MG63 (cell line): ENCODE results near the gene GRK4. TPM values are rescaled to one million over a fixed set of nuclear protein-coding genes. Genes with fewer than 3 reads are reported as not detected.
"Not testable (repeated sequence)": the region's sequence is repeated elsewhere in the genome, so short reads cannot be mapped to it uniquely, and the experiment has no call there.

Source experiments
- DNase-seq: peaks from one replicate; pipeline ENCODE4 v3.0.0-alpha.2; 2020
- H3K27me3 ChIP-seq: fragments of 250-450 bp; sonication (Bioruptor Pico); 2 replicates; pipeline ENCODE4 v1.5.1; 2020; ENCODE audit warnings: mild to moderate bottlenecking, moderate library complexity
- H3K36me3 ChIP-seq: fragments of 250-450 bp; sonication (Bioruptor Pico); 2 replicates; pipeline ENCODE4 v1.5.1; 2020; ENCODE audit warnings: mild to moderate bottlenecking, moderate library complexity
- H3K4me3 ChIP-seq: fragments of 250-450 bp; sonication (Bioruptor Pico); 2 replicates; pipeline ENCODE4 v1.5.1; 2020; ENCODE audit warnings: mild to moderate bottlenecking, moderate library complexity
- H3K9me3 ChIP-seq: fragments of 250-450 bp; sonication (Bioruptor Pico); 2 replicates; pipeline ENCODE4 v1.5.1; 2020; ENCODE audit warnings: mild to moderate bottlenecking, moderate library complexity
- total RNA-seq: library from RNA; depleted of rRNA; stranded (reverse); fragments of >200 nt; shearing (Covaris generic); gene quantifications from 2 replicates; pipeline ENCODE4 v1.2.3, GENCODE V29; 2014; ENCODE audit warnings: low replicate concordance

Gene GRK4
- total RNA-seq, 1 experiment from 2014 or later, result 2.6 TPM

- Histone ChIP-seq H3K27me3 (no peaks in the 10 kb centered on the region), H3K36me3 (peaks cover 60% of the 10 kb centered on the region), H3K4me3 (no peak overlapping the region), H3K9me3 (no peaks in the 10 kb centered on the region)
- no peak for DNase-seq
Observed at GRCh38 chr4:2946812-2947600, 16.4 kb upstream of the GRK4 start.

- no peak for DNase-seq
- no peaks in the 10 kb centered on the region for H3K27me3 ChIP-seq
- no peak overlapping the region for H3K4me3 ChIP-seq
- no peaks in the 10 kb centered on the region for H3K9me3 ChIP-seq
- H3K36me3 ChIP-seq, result peaks cover 65% of the 10 kb centered on the region
Observed at GRCh38 chr4:2947926-2948325, 15.4 kb upstream of the GRK4 start.

- H3K4me3 ChIP-seq, result no peak overlapping the region
- H3K9me3 ChIP-seq, result no peaks in the 10 kb centered on the region
- H3K27me3 ChIP-seq, result no peaks in the 10 kb centered on the region
- H3K36me3 ChIP-seq, result peaks cover 68% of the 10 kb centered on the region
- DNase-seq, result no peak
Observed at GRCh38 chr4:2948895-2949781, 14.2 kb upstream of the GRK4 start.

DNA sequence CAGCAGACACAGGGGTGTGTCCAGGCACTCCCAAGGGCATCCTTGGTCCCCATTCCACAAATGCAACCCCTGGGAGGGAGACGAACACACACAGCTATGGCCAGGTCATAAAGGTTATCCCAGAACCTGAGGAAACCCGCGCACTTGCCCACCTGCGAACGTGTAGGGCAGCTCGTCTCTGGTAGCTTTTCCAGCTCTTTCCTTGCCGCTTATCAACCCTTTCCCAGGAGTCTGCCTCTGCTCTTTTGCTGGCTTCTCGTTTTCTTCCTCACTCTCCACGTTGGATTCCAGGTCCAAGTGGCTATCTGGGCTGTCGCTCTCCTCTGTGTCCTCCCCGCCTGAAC lies 13.6 kb upstream of the GRK4 start:
- H3K4me3 ChIP-seq, result no peak overlapping the region
- H3K27me3 ChIP-seq, result no peaks in the 10 kb centered on the region
- no peaks in the 10 kb centered on the region for H3K9me3 ChIP-seq
- peaks cover 63% of the 10 kb centered on the region for H3K36me3 ChIP-seq
- DNase-seq, result no peak

- Histone ChIP-seq H3K27me3 (no peaks in the 10 kb centered on the region), H3K36me3 (peaks cover 61% of the 10 kb centered on the region), H3K9me3 (no peaks in the 10 kb centered on the region), H3K4me3 (no peak overlapping the region)
- no peak for DNase-seq
Observed at GRCh38 chr4:2950221-2950989, 13.0 kb upstream of the GRK4 start.

DNA sequence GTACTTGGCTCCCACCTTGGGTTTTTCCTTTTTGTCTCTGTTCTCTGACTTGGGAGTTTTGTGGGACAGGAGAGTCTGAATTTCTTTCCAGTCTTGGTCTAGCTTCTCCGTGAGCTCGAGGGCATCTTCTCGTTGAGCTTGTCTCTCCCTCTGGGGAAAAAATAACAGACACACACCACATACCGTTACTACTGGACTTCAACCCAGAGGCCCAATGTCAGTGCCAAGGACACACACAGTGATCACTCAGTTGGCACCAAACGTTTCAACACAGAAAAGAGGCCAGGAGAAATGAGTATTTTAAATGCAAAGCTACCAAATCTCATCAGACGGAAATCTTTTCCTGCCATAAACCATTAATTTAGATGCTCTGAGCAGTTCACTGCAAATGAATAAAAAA lies 9.9 kb upstream of the GRK4 start:
- Histone ChIP-seq H3K27me3 (no peaks in the 10 kb centered on the region), H3K9me3 (no peaks in the 10 kb centered on the region), H3K36me3 (peaks cover 69% of the 10 kb centered on the region), H3K4me3 (no peak overlapping the region)
- no peak for DNase-seq

GRCh38 chr4:2954358-2955185 lies 8.8 kb upstream of the GRK4 start:
- no peaks in the 10 kb centered on the region for H3K27me3 ChIP-seq
- no peak overlapping the region for H3K4me3 ChIP-seq
- H3K9me3 ChIP-seq, result no peaks in the 10 kb centered on the region
- DNase-seq, result no peak
- H3K36me3 ChIP-seq, result peaks cover 66% of the 10 kb centered on the region

DNA sequence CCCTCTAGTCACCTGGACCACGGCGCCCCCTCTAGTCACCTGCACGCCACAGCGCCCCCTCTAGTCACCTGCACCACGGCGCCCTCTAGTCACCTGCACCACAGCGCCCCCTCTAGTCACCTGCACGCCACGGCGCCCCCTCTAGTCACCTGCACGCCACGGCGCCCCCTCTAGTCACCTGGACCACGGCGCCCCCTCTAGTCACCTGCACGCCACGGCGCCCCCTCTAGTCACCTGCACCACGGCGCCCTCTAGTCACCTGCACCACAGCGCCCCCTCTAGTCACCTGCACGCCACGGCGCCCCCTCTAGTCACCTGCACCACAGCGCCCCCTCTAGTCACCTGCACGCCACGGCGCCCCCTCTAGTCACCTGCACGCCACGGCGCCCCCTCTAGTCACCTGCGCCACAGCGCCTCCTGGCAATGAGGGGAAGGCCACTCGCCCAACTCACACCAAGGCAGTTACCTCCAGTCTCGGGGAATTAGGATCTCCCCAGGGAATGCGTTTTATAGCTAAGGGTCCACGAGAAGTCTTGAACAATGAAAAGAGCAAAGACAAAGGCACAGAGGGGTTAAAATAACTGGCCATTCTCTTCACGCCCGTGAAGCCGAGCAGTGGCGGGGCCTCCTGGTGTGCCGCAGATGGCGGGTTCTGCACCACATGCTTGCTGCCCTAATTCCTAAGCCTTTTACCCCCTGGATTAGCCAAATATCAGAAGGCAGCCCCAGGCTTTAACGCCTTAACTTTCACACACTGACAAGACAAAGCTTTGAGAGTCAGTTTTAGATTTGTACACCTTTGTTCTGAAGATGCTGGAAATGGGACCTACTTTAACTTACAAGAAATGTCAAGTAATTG lies 8.0 kb upstream of the GRK4 start:
- not testable (repeated sequence) for DNase-seq, H3K4me3 ChIP-seq, H3K27me3 ChIP-seq, H3K9me3 ChIP-seq
- H3K36me3 ChIP-seq, result peaks cover 58% of the 10 kb centered on the region

DNA sequence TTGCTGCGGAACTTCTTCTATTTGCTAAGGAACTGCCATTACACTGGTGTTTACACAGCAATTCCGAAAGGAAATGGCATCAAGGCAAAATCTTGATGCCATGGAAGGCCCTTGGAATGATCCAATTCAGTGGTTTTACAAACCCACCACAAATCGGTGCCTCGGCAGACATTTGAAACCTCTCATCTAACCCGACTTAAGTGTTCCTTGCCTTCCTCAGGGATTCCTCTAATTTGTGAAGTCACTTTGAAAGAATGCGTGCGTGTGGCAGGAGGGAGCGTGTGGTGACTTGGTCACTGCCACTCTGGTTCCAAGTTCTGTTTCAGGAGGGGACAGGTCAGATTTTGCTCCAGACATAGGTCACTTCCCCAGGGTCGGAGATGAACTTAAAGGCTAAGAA lies 4.9 kb upstream of the GRK4 start:
- Histone ChIP-seq H3K27me3 (no peaks in the 10 kb centered on the region), H3K36me3 (peaks cover 40% of the 10 kb centered on the region), H3K9me3 (no peaks in the 10 kb centered on the region), H3K4me3 (no peak overlapping the region)
- no peak for DNase-seq

DNA sequence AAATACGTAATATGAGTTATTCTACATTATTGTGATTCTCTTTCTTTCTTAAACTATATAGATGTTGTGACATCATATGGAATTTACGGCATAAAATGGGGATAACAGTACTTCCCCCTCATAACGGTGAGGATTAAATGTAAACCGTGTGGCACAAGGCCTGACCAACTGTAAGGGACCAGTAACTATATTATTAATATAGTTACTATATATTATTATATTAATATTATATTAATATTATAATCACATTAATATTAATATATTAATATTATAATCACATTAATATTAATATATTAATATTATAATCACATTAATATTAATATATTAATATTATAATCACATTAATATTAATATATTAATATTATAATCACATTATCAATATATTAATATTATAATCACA lies 2.9 kb upstream of the GRK4 start:
- H3K9me3 ChIP-seq, H3K27me3 ChIP-seq, DNase-seq, H3K4me3 ChIP-seq: not testable (repeated sequence)
- H3K36me3 ChIP-seq, result peaks cover 38% of the 10 kb centered on the region

DNA sequence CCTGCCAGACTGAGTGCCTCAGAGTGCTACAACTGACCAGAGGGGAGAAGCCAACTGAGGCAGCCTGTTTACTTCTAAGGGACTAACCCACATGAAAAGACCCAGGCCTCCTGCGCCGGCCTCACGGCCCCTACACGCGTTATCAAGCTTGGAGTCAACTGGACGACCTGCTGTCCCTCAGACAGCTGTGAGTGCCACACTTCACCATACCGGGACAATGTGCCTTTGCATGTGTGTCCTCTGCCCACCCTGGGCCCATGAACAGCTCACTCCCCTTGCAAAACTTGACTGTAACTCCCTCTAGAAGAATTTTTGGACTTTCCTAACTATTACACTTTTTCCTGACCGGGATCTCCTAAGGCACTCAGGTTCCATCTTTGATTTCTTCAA lies 2.0 kb upstream of the GRK4 start:
- H3K36me3 ChIP-seq, result peaks cover 30% of the 10 kb centered on the region
- H3K4me3 ChIP-seq, result peak overlapping the region; percentile 90
- no peak for DNase-seq
- H3K9me3 ChIP-seq, result no peaks in the 10 kb centered on the region
- H3K27me3 ChIP-seq, result no peaks in the 10 kb centered on the region

GRCh38 chr4:2961811-2962441 lies 1.4 kb upstream of the GRK4 start:
- DNase-seq, result no peak
- H3K27me3 ChIP-seq, result no peaks in the 10 kb centered on the region
- peaks cover 25% of the 10 kb centered on the region for H3K36me3 ChIP-seq
- peak overlapping the region; percentile 90 for H3K4me3 ChIP-seq
- H3K9me3 ChIP-seq, result no peaks in the 10 kb centered on the region

GRCh38 chr4:2962614-2963174 lies 677 bp upstream of the GRK4 start:
- peaks cover 17% of the 10 kb centered on the region for H3K36me3 ChIP-seq
- peak; percentile 35 for DNase-seq

GRCh38 chr4:2963966-2964471 lies 648 bp downstream of the GRK4 start:
- peak; percentile 56 for DNase-seq
- Histone ChIP-seq H3K9me3 (no peaks in the 10 kb centered on the region), H3K4me3 (peak overlapping the region; percentile 90), H3K27me3 (no peaks in the 10 kb centered on the region), H3K36me3 (peaks cover 4% of the 10 kb centered on the region)

More at GRCh38 chr4:2962614-2963174, 677 bp upstream of the GRK4 start:
- no peaks in the 10 kb centered on the region for H3K27me3 ChIP-seq
- H3K9me3 ChIP-seq, result no peaks in the 10 kb centered on the region
- peak overlapping the region; percentile 90 for H3K4me3 ChIP-seq
